ENCODE data around the gene FGF9. TPM values are rescaled to one million over a fixed set of nuclear protein-coding genes. Genes with fewer than 3 reads are reported as not detected.

The FGF9 gene
- total and polyA plus RNA-seq, 4 donors = 0.05 to 1.7 (median 1.3) TPM

GRCh38 chr13:21685485-21686064, 14.7 kb downstream of the FGF9 start:
- WGBS, 2 donors = 83 to 86% methylated on average over 7 of the region's 7 CpGs
- no peak overlapping the region for H3K4me3 ChIP-seq
- peaks cover 0 to 2% (median 0%) of the 10 kb centered on the region in 4 donors for H3K9me3 ChIP-seq (ENCODE audit: control insufficient read depth in 4 of 4, insufficient read depth in 3 of 4, low read length in 3 of 4)
- ATAC-seq (ENCODE audit: insufficient read depth, low FRiP score) (no peak), DNase-seq (no peak)
- no peak overlapping the region for H3K9ac ChIP-seq (ENCODE audit: insufficient read depth in 1 of 2, low read length in 2 of 2)
- no peak overlapping the region for H3K27ac ChIP-seq (ENCODE audit: low read depth in 1 of 2, low read length in 1 of 2)
- no peaks in the 10 kb centered on the region for H3K36me3 ChIP-seq (ENCODE audit: control insufficient read depth in 4 of 4, insufficient read depth in 4 of 4, low read length in 4 of 4)
- no peaks in the 10 kb centered on the region for H3K27me3 ChIP-seq (ENCODE audit: control insufficient read depth in 3 of 3, insufficient read depth in 3 of 3, low read length in 2 of 3)
- TF ChIP-seq CTCF (IDR thresholded peaks at IDR 0.05; ENCODE audit: control extremely low read depth, extremely low read depth) = no peak
- H3K4me1 ChIP-seq (ENCODE audit: control insufficient read depth in 5 of 5, insufficient read depth in 5 of 5, low read length in 5 of 5) = peaks cover 0 to 9% (median 1%) of the 10 kb centered on the region in 5 donors

DNA sequence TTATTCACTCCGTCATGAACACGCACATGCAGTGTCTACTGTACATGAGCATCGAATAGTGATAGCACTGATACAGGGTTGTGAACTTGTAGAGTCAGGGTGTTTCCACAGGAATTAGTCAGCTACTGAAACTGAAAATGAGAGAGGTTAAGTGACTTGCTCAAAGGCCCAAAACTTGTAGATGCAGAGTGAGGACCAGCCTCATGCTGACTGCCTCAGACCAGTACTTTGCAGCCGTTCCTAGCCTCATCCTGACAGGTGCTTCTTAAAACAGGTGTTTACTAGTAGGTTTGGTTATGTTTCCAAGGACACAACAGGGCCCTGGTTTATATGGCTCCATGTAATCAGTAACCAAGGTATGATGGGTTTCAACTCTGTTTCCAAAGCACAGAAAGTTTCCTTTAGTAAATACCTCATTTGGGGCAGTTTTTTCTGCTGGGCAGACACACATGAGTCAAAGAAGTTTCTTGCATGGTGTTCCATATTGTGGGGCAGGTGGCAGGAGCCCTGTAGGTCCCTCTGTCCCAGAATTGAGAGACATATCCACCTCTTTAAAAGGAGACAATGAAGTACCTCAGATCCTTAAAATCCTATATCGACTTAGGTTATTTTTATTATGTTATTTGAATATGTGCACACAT, 16.0 kb downstream of the FGF9 start:
- peaks cover 0 to 14% (median 9%) of the 10 kb centered on the region in 5 donors for H3K4me1 ChIP-seq (ENCODE audit: control insufficient read depth in 5 of 5, insufficient read depth in 5 of 5, low read length in 5 of 5)
- peaks cover 0 to 2% (median 0%) of the 10 kb centered on the region in 4 donors for H3K9me3 ChIP-seq (ENCODE audit: control insufficient read depth in 4 of 4, insufficient read depth in 3 of 4, low read length in 3 of 4)
- H3K36me3 ChIP-seq (ENCODE audit: control insufficient read depth in 4 of 4, insufficient read depth in 4 of 4, low read length in 4 of 4) = no peaks in the 10 kb centered on the region
- no peak overlapping the region for H3K4me3 ChIP-seq
- DNase-seq (no peak), ATAC-seq (ENCODE audit: insufficient read depth, low FRiP score) (no peak)
- WGBS, 2 donors = 90 to 94% methylated on average over 5 of the region's 5 CpGs
- H3K27me3 ChIP-seq (ENCODE audit: control insufficient read depth in 3 of 3, insufficient read depth in 3 of 3, low read length in 2 of 3) = no peaks in the 10 kb centered on the region
- TF ChIP-seq CTCF (IDR thresholded peaks at IDR 0.05; ENCODE audit: control extremely low read depth, extremely low read depth) = no peak
- no peak overlapping the region for H3K27ac ChIP-seq (ENCODE audit: low read depth in 1 of 2, low read length in 1 of 2)
- H3K9ac ChIP-seq (ENCODE audit: insufficient read depth in 1 of 2, low read length in 2 of 2) = no peak overlapping the region

GRCh38 chr13:21688056-21688455, 17.2 kb downstream of the FGF9 start:
- no peak overlapping the region for H3K9ac ChIP-seq (ENCODE audit: insufficient read depth in 1 of 2, low read length in 2 of 2)
- WGBS, 2 donors = 77 to 83% methylated on average over 8 of the region's 8 CpGs
- no peak overlapping the region for H3K27ac ChIP-seq (ENCODE audit: low read depth in 1 of 2, low read length in 1 of 2)
- no peak for TF ChIP-seq CTCF (IDR thresholded peaks at IDR 0.05; ENCODE audit: control extremely low read depth, extremely low read depth)
- H3K27me3 ChIP-seq (ENCODE audit: control insufficient read depth in 3 of 3, insufficient read depth in 3 of 3, low read length in 2 of 3) = no peaks in the 10 kb centered on the region
- DNase-seq (no peak), ATAC-seq (ENCODE audit: insufficient read depth, low FRiP score) (no peak)
- no peaks in the 10 kb centered on the region for H3K36me3 ChIP-seq (ENCODE audit: control insufficient read depth in 4 of 4, insufficient read depth in 4 of 4, low read length in 4 of 4)
- no peak overlapping the region for H3K4me3 ChIP-seq
- H3K4me1 ChIP-seq (ENCODE audit: control insufficient read depth in 5 of 5, insufficient read depth in 5 of 5, low read length in 5 of 5) = peaks cover 0 to 16% (median 10%) of the 10 kb centered on the region in 5 donors
- peaks cover 0 to 2% (median 0%) of the 10 kb centered on the region in 4 donors for H3K9me3 ChIP-seq (ENCODE audit: control insufficient read depth in 4 of 4, insufficient read depth in 3 of 4, low read length in 3 of 4)
